ENCODE results near the gene MS4A10.

MS4A10 gene

DNA sequence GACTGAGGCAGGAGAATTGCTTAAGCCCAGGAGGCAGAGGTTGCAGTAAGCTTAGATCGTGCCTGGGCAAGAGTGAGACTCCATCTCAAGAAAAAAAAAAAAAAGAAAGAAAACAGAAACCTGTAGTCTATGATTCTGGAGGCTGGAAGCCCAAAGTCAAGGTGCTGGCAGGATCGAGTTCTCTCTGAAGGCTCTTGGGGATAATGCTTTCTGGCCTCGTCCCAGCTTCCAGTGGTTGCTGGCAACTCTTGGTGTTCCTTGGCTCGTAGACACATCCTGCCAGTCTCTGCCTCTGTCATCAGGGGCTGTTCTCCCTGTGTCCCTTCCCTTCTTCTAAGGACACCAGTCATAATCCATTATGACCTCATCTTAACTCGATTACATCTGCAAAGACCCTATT is 40.0 kb downstream of the MS4A10 start:
- DNase-seq (ENCODE audit: low spot score) = no peak

DNA sequence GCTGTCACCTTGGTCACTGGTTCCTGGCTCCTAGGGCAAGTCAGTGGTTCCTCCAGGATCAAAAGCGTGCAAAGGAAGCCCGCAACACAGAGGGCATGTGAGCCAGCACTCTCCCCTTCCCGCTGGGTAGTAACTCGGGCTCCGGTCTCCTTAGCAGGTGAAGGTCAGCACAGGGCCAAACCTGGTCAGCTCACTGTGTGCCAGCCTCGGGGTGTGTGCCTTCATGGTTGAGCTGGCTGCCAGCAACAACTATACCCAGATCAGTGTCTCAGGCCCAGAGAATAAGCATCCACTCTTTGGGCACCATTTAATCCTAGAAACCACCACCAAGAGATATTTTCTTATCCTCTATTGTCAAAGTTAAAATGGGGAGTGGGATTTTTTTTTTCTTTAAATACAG is 40.7 kb downstream of the MS4A10 start:
- DNase-seq (ENCODE audit: low spot score) = no peak

DNA sequence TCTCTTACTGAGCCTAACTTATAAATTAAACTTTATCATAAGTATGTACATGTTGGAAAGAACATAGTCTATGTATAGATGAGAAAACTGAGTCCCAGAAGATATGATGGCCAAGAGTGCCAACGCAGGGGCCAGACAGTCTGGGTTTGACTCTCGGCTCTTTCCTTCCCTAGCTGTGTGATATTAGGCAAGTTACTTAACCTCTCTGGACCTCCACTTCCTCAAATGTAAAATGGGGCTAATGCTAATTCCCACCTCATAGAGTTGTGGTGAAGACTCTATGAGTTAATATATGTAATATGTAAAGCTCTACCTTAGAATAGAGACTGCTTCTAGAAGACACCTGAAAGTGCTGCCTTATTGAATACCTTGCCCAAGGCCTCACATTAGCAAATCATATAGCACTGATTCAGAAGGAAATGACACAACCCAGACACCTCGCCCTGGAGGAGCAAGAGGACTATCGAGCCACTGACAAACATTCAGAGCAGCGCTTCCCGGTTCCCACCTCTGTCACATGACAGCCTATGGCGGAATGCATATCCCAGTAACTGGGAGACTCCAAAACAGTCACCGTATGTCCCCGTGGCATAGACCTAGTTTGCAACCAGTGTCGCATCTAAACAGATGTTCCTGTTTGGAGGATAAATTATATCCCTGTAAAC is 45.5 kb downstream of the MS4A10 start:
- no peak for DNase-seq (ENCODE audit: low spot score)

DNA sequence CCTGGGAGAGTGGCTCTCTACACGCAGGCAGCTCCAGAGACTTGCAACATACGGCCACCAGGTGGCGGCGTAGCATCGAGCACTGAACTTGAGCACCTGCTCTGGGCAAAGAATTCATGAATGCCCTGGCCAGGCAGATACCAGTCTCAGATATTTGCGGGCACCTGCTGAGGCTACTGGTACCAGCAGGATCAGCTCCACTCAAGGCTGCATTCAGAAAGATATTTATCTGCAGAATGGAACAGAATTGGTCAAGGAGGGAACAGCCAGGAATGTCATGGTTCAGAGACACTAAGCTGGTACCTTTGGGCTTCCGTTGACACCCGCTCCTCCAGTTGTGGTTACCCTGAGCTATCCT is 46.0 kb downstream of the MS4A10 start:
- peak; percentile 73 for DNase-seq (ENCODE audit: low spot score)

DNA sequence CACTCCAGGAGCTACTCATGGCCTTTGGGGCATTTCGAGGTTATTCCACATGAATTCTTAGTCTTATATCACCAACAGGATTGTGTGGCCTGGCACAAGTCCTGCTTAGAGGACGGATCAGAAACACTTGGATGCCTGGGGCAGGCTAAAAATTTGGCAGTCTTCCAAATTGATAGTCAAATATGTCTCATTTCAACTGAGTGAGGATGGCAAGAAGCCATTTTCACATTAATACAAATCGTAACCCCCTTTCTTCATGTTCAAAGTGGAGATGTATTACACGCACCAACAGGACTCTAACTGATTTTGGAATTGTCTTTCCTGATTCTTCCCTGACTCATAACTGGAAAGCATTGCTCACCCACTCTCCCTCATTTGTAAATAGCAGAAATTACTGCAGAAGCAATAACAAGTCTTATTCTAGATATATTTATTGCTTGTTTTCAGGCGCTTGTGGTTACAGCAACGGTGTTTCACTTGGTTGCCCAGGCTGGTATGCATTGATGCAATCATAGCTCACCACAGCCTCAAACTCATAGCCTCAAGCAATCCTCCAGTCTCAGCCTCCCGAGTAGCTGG is 46.5 kb downstream of the MS4A10 start:
- no peak for DNase-seq (ENCODE audit: low spot score)

DNA sequence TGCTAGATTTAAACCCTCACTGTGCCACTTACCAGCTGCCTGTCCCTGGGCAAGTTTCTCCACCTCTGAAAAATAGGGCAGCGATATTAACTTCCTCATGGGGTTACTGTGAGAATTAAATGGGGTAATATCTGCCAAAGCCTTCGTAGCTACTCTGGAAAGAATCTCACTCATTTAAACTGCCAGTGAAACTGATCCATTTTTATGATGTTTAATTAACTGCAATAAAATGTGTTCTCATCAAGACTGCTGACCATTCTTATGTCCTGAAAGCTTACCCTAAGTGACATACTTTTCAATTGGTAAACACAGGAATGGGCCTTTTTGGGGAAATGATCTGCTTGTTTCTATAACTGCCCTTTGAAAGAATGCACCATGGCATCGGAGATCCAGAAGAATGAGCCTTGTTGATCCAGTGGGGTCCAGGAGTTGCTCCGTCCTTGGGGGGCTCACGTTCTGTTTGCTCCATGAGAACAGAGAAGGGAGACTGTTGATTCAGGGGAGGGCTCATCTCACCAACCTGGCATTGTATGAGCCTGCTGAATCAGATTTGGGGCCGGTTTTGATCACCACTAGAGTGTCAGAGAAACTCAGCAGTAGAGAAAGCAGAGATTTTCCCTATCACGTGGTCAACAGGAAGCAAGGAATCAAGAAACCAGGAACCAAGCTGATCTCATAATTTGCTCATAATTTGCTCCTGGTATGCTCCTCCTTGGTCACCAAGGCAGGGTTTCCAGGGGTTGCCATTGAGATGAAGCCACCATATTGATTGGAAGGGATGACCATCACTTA is 49.8 kb downstream of the MS4A10 start:
- DNase-seq (ENCODE audit: low spot score) = no peak

DNA sequence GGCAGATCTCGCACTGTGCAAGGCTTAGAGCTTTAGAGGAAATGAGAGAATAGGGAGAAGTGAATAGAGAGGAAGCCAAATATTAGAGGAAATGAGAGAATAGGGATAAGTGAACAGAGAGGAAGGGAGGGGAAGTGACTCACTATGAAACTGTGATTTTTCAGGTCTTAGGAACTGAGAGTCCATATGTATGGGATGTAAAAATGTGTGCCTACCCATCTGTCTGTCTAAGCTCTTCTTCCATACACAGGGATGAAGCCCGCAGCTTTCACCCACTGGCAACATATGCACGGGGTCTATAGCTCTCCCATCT is 50.4 kb downstream of the MS4A10 start:
- DNase-seq (ENCODE audit: low spot score) = no peak

DNA sequence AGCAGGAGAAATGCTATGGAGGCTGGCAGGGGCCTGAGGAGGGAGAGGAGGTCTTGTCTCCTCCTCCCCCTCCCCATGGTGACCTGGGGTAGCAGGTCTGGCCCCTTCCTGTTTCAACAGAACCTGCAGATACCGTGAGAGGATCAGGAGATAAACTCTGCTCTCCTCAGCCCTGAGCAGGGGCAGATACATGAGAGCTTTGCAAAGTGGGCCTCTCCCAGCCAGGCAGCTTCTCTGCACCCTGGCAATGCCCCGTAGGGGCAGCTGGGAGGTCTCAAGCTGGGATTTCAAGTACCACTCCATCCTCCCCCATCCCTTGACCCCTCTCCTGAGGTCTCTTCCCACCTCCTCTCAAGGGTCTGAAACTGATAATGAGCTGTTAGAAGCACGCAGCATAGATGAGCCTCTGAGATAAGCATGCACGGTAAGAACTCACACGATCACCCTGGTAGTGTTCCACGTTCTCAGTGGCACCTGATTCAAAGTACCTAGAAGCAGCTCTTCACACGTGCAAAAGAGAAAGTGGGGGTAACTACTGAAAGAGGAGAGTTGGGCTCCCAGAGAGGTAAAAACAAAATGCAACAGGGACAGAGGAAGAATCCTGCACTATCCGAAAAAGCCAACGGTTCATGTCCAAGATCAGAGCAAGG is 51.9 kb downstream of the MS4A10 start:
- no peak for DNase-seq (ENCODE audit: low spot score)

DNA sequence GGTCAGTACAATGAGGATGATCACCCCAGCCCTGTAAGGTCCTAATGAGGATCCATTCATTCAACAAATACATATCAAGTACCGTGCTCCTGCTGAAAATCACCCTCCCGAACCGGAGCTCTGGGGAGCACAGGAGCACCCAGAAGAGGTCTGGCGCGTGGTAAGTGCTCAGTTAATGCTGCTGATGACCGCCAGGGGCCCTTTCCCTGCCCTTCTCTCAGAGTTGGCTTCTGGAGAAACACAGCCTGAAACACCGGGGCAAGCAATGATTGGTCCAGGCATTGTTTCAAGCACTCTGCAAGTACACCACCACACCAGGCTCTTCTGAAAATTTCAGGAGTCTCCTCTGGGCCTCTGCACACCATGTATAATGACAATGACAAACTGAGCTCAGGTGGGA is 53.0 kb downstream of the MS4A10 start:
- DNase-seq (ENCODE audit: low spot score) = no peak

DNA sequence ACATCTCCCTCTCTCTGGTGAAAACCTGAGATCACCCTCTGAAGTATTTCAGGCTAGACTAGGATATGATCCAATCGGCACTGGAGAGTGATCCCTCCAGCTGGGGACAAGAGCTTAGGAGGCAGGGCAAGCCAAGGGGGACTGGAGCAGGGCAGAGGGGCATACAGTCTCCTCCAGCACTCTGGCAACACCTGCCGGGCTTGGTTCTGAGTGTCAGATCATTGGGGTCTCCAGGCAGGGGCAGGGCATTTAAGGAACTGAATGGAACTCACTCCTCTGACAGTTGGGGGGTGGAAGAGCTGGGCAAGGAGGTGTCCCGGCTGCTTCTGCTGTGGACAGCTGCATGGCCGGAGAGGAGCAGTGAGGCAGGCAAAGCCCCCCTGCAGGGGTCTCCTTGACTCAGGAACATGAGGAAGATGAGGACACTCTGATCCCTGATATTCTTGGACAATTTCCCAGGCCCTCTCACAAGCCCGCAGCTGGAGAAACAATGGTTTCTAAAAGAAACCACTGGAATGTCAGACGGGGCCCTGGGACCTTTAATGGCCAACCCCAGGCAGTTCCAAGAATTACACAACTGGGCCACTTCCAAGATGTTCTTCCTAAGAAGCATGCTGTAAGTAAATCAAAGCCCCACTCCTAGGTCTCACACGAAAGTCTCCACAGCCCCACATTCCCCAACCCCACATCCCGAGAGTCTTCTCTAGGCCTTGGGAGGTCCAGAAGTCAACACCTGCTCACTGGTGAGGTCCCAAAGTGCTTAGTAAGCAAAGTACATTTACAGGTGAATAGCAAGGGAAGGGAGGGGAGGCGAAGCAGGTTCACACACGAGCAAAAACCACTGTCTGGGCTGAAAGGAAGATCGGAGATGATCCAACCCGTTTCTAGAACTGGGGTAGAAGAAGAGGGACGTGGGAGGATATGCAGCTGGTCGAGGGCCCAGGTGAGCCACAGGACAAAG is 55.6 kb downstream of the MS4A10 start:
- DNase-seq (ENCODE audit: low spot score) = no peak

DNA sequence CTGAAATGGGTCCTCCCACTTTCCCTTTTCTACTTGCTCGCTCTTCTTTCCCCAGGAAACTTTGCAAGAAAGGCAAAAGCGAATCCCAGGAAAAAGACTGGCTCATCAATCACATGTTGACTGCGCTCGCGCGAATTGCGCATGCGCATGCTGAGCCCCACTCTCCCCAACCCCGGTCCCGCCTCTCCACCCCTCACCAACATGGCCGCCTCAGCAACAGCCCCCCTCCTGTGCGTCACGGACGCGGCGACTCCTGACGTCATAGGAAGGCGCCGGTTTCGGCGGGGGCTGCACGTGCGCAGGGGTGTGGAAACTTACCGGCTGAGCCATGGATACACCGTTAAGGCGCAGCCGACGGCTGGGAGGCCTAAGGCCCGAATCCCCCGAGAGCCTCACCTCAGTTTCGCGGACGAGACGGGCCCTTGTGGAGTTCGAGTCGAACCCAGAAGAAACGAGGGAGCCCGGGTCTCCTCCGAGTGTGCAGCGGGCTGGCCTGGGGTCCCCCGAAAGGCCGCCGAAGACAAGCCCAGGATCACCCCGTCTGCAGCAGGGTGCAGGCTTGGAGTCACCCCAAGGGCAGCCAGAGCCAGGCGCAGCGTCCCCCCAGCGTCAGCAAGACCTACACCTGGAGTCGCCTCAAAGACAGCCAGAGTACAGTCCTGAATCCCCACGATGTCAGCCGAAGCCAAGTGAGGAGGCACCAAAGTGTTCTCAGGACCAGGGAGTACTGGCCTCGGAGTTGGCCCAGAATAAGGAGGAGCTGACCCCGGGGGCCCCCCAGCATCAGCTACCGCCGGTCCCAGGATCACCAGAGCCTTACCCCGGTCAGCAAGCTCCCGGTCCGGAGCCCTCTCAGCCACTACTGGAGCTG is 56.9 kb downstream of the MS4A10 start, which contains the start of gene CCDC86:
Gene CCDC86 (plus strand): TSS at position 317 of the 871 bp plus-strand sequence. CDS start 12 bp downstream, at position 329.
- peak; percentile 92 for DNase-seq (ENCODE audit: low spot score)

DNA sequence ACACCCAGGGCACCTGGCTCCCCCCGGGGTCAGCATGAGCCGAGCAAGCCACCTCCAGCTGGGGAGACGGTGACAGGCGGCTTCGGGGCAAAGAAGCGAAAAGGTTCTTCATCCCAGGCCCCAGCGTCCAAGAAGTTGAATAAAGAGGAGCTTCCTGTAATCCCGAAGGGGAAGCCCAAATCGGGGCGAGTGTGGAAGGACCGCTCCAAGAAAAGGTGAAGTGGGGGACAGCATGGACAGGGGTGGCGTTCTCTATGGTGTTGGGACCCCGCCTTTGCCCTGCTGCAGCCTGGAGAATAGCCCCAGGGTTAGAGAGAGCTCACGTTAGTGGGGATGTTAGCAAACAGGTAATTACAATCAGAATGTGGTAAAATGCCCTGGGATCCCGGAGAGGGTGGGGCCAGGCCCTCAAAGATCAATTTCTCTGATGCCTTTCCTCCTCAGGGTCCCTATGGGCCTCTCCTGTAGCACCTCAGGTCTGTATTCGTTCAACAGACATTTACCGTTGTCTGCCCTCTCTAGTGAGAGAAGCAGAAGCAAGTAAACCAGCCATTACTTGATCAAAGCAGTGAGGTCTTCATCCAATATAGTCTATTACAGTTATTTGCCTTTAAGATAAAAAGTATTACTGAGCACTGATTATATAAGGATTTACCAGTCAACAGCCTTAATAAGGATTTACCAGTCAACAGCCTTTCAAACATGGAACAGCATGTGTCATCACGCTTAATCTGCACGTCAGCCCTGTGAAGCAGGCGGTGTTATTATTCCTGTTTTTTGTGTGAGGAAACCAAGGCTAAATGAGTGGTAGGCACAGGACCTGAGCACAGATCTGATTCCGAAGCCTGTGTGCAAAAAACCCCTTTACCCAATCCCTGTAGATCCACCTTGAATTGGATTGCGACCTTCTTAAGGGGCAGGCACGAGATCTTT is 57.8 kb downstream of the MS4A10 start:
- DNase-seq (ENCODE audit: low spot score) = no peak

DNA sequence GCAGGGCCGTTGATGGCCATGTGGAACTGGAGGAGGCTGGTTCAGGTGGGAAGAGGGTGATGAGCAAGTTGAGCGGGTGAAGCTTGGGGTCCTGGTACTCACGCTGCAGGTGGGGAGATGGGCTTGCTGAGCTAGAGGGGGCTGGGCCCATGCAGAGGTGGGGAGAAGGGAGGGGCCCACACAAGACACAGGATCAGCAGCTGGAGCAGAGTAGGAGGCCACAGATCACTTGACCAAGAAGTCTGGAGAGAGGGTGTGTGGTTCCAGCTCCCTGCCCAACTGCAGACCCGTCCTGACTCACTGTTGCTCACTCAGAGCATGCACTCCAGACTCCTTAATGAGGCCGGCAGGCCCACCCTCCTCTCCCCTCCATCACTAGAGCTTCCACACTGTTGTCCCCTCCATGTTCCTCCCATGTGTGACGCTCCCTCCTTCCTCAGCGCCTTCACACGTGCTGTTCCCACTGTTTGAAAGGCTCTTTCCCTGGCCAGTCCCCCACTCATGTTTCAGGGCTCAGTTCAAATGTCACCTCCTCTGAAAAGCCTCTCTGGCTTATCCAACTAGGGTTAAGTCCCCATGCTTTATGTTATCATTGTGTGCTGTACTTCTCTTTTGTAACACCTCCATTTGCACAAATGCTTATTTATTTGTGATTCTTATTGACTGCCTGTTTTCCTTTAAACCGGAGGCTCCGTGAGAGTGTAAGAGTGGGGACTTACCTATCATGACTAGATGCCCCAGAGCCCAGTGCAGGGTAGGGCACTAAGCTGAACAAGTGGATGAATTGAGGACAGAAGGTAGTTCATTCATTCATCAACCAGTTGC is 59.1 kb downstream of the MS4A10 start:
- no peak for DNase-seq (ENCODE audit: low spot score)

DNA sequence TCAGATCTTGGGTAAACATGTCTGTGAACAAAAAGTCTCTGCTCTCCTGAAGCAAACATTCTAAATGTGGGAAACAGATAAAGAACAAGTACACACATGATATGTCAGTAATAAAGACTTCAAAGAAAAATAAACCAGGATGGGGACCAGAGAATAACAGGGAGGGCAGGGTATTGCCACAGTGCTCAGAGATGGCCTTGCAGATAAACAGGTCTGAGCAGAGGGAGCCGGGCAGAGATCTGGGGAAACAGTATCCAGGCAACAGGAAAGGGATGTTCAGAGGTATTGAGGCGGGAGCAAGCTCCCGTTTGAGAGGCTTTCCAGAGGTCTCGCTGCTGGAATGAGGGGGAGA is 59.7 kb downstream of the MS4A10 start:
- no peak for DNase-seq (ENCODE audit: low spot score)

DNA sequence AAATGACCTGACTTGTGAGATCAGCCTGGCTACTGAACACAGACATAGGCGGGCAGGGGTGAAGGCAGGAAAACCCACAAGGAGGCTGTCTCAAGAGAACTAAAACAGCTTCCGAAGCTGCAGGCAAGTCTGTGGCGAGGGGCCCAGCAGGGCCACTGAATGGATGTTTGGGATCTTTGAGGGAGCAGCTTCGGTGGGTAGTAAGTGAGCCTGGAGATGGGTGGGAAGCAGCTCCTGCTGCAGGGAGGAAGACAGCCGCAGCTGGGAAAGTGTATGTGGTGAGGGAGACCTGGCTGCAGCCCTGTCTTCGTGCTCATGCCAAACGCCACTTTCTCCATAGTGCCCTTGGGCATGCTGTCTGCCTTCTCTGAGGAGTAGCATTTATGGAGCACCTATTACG is 60.2 kb downstream of the MS4A10 start:
- DNase-seq (ENCODE audit: low spot score) = no peak

DNA sequence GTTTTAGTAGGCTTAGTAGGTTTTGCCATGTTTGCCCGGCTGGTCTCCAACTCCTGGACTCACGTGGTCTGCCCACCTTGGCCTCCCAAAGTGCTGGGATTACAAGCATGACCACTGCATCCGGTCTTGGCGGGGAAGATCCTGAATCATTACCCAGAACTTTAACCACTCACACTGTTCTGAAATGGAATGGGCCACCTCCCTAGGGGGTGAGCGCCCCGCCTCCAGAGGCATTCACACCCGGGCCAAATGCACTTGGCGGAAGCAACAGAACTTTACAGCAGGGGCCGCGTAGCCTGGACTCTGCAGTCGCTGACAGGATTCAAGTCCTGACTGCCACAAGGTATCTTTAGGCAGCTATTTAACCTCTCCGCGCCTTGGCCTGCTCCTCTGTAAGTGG is 62.1 kb downstream of the MS4A10 start:
- no peak for DNase-seq (ENCODE audit: low spot score)

DNA sequence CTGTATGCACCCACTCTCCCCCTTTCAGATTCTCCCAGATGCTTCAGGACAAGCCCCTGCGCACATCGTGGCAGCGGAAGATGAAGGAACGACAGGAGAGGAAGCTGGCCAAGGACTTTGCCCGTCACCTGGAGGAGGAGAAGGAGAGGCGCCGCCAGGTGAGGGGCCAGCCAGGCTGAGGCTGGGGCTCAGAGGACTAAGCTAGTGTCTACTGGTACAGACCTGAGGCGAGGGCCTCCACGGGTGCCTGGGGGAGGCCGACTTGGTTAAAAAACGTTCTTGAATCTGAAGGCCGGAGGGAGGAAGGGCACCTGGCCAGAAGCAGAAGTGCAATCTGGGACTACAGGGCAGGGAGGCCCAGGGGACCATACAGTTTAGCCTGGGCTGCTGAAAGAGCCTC is 62.8 kb downstream of the MS4A10 start:
- DNase-seq (ENCODE audit: low spot score) = no peak

DNA sequence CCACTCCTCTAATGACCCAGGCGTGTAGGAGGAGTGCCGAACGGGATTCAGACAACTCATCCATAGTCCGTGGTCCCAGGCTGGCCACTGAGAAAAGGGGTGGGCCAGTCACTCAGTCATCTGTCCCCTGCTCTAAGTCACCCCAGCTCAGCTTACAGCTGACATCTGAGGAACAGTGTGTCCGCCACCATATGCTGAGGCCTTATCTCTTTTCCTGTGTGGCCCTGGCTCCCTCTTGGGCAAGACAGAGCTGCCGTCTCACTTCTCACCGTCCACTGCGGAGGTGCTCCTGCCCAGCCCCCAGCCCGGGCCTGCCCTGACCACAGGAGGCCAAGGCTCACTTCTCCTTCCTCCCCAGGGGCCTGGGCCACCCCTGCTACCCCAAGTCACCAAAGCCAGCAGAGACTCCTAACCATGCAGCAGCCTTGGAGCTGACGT is 63.6 kb downstream of the MS4A10 start:
- no peak for DNase-seq (ENCODE audit: low spot score)
